ENCODE results near the gene PGM3.

GRCh38 chr6:83167726-83168278 lies 25.3 kb downstream of the PGM3 start:
- TF ChIP-seq EZH2phosphoT487 (IDR thresholded peaks at IDR 0.05; ENCODE audit: borderline replicate concordance, low read depth), result no peak
- no peak for TF ChIP-seq POLR2AphosphoS5 (IDR thresholded peaks at IDR 0.05; ENCODE audit: low read depth, low read length)
- no peak for TF ChIP-seq JUND (IDR thresholded peaks at IDR 0.05)
- TF ChIP-seq TAF1 (IDR thresholded peaks at IDR 0.05; ENCODE audit: borderline replicate concordance, low read depth, low read length), result no peak
- no peak for TF ChIP-seq EP300 (IDR thresholded peaks at IDR 0.05; ENCODE audit: borderline replicate concordance in 1 of 2, low read depth in 1 of 2, low read length in 1 of 2)
- TF ChIP-seq CTCF (IDR thresholded peaks at IDR 0.05), result no peak
- no peak for TF ChIP-seq YY1 (IDR thresholded peaks at IDR 0.05; ENCODE audit: low read depth)
- TF ChIP-seq CHD2 (IDR thresholded peaks at IDR 0.05; ENCODE audit: low read length, partially characterized antibody), result no peak
- TF ChIP-seq MXI1 (IDR thresholded peaks at IDR 0.05; ENCODE audit: low read depth, low read length), result no peak
- no peak for TF ChIP-seq RAD21 (IDR thresholded peaks at IDR 0.05; ENCODE audit: low read length)
- TF ChIP-seq USF1 (IDR thresholded peaks at IDR 0.05; ENCODE audit: borderline replicate concordance, low read depth), result no peak
